Activated CD4-positive, CD25-positive, alpha-beta regulatory T cell treated with anti-CD3 and anti-CD28 coated beads, Interleukin-2, amount 50 U/mL, for 24 hours (primary cell): ENCODE measurements around the gene HEXIM1.

Source experiments
- ATAC-seq, 2 donors: fragments of 150-1000 bp; cut with Tn5 transposase; one replicate each; pipeline ENCODE4 v1.10.0; 2021; ENCODE audit warnings: mild to moderate bottlenecking in 1 of 2, moderate library complexity in 1 of 2

Gene HEXIM1

GRCh38 chr17:45147581-45148182, 593 bp upstream of the HEXIM1 start:
- peak; percentile 42 to 49 for ATAC-seq

- peak; percentile 17 to 33 for ATAC-seq
These were observed 878 bp downstream of the HEXIM1 start for GRCh38 chr17:45149037-45149668.

DNA sequence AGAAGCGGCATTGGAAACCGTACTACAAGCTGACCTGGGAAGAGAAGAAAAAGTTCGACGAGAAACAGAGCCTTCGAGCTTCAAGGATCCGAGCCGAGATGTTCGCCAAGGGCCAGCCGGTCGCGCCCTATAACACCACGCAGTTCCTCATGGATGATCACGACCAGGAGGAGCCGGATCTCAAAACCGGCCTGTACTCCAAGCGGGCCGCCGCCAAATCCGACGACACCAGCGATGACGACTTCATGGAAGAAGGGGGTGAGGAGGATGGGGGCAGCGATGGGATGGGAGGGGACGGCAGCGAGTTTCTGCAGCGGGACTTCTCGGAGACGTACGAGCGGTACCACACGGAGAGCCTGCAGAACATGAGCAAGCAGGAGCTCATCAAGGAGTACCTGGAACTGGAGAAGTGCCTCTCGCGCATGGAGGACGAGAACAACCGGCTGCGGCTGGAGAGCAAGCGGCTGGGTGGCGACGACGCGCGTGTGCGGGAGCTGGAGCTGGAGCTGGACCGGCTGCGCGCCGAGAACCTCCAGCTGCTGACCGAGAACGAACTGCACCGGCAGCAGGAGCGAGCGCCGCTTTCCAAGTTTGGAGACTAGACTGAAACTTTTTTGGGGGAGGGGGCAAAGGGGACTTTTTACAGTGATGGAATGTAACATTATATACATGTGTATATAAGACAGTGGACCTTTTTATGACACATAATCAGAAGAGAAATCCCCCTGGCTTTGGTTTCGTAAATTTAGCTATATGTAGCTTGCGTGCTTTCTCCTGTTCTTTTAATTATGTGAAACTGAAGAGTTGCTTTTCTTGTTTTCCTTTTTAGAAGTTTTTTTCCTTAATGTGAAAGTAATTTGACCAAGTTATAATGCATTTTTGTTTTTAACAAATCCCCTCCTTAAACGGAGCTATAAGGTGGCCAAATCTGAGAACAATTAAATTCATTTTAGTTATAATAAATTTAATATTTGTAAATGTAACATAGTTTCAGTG, 1.7 kb downstream of the HEXIM1 start:
- no peak for ATAC-seq

- no peak for ATAC-seq
These were observed 2.9 kb downstream of the HEXIM1 start for GRCh38 chr17:45150911-45151809.

DNA sequence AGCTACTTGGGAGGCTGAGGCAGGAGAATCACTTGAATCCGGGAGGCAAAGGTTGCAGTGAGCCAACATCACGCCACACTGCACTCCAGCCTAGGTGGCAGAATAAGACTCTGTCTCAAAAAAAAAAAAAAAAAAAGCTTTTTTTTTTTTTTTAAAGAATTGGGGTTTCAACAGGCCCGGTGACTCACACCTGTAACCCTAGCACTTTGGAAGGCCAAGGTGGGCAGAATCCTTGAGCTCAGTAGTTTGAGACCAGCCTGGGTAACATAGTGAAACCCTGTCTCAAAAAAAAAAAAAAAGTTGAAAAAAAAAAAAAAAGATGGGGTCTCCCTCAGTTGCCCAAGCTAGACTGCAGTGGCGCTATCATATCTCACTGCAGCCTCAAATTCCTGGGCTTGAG, 6.8 kb downstream of the HEXIM1 start:
- peak in 1 of 2 donors; percentile 32 for ATAC-seq

DNA sequence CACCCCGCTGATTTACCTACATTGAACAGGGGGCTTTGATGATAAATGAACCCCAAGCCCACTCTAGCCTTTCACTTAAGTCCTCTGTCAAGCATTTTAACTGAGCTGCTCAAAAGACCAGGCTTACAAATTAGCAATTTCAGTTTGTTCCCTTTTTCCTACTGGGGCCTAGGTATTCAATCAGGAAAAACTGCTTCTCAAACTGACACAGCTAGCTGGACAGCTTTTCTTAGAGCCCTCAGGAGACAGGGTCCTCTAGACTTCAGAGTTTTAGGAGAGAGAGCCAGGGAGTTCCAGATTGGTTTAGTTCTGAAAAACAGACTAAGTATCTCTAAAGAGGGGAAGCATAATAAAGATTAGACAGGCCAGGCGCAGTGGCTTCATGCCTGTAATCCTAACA, 7.2 kb downstream of the HEXIM1 start:
- ATAC-seq, result no peak

- no peak for ATAC-seq
These were observed 8.0 kb downstream of the HEXIM1 start for GRCh38 chr17:45156242-45156641.

- ATAC-seq, result peak; percentile 11 to 27
These were observed 12.4 kb downstream of the HEXIM1 start for GRCh38 chr17:45160447-45161287.

DNA sequence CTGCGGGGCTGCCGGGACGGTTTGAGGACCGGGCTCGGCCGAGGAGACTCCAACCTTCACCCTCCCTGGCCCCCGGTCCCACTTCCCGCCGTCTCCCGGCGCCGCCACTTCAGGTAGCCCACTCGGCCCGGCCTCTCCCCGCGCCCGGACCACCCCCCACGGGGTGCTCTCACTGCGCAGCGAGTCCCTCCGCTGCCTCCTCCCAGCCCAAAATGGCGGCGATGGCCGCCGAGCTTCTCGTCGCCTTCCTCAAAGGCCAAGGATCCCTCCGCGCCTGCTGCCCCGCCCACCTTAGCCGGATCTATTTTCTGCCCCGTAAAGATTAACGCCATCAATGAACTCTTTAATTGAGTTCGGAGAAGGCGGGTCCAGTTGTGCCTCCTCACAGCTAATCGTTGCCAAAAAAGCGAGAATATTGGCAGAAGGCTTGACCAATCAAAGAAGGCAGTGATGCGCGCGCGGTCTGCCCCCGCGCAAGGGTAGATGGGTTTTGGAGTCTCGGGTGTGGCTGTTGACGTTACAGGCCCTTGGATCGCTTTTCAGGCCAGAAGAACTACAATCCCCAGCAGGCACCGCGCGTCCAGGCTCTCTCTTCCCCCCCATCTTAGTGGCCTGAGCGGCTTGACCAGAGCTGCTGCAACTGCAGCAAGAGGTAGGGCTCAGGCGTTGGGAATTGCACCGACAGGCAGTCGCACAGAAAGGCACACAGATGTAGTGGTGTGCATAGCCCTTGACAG, 13.2 kb downstream of the HEXIM1 start, which contains the start of gene HEXIM2:
TSS of gene HEXIM2 (plus strand) at position 588 of the 737 bp plus-strand sequence. CDS start 919 bp downstream, outside the sequence.
- ATAC-seq, result peak; percentile 95 to 97

DNA sequence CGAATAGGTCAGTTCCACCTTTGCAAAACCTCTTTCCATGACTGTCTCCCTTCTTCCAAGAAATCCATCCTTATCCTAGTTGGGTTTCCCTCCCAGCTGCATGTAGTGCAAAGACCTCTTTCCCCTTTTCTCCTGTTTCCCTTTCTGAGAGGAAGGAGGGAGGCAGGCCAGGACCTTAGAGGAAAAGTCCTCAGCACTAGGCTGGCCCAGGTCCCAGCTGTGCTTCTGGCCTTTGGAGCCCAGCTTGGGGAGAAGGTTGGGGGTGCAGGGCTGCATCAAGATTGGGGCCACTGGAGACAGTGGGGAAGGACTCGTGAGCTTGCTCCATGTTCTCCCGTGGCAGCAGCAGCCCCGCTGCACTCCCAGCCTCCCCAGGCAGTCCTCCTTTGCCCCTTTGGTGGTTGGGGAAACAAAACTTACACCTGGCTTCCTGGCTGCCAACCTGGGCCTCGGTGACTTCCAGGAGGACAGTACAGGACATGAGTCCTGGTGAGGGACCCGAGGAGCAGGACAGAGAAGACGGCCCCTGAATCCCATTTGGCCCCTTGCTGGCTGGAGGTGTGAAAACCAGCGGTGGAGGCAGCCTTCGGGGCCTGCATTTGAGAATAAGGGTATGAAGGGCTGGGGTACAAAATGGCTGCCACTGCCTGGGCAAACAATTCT, 13.9 kb downstream of the HEXIM1 start:
- no peak for ATAC-seq

- ATAC-seq, result no peak
These were observed 16.5 kb downstream of the HEXIM1 start for GRCh38 chr17:45164734-45165269.

- no peak for ATAC-seq
These were observed 20.9 kb downstream of the HEXIM1 start for GRCh38 chr17:45168991-45169752.

GRCh38 chr17:45170280-45170930, 22.1 kb downstream of the HEXIM1 start:
- ATAC-seq, result no peak

DNA sequence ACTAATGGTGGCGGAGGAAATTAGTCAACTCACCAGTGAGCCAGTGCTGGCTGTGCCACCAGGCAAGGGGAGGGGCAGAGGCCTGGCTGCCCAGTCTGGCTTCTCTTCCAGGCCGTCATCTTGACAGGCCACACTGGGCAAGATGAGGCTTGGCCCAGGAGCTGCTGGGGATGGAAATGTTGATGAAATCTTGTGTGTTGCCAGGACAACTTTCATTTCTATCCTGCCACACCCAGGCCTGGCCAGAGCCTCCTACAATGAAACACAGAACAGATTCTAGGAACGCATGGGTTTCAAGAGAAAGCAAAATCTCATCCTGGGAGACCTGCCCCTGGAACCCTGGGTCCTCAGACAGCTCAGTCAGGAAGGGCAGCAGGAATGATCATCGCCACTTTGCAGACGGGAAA, 22.7 kb downstream of the HEXIM1 start:
- ATAC-seq, result no peak

DNA sequence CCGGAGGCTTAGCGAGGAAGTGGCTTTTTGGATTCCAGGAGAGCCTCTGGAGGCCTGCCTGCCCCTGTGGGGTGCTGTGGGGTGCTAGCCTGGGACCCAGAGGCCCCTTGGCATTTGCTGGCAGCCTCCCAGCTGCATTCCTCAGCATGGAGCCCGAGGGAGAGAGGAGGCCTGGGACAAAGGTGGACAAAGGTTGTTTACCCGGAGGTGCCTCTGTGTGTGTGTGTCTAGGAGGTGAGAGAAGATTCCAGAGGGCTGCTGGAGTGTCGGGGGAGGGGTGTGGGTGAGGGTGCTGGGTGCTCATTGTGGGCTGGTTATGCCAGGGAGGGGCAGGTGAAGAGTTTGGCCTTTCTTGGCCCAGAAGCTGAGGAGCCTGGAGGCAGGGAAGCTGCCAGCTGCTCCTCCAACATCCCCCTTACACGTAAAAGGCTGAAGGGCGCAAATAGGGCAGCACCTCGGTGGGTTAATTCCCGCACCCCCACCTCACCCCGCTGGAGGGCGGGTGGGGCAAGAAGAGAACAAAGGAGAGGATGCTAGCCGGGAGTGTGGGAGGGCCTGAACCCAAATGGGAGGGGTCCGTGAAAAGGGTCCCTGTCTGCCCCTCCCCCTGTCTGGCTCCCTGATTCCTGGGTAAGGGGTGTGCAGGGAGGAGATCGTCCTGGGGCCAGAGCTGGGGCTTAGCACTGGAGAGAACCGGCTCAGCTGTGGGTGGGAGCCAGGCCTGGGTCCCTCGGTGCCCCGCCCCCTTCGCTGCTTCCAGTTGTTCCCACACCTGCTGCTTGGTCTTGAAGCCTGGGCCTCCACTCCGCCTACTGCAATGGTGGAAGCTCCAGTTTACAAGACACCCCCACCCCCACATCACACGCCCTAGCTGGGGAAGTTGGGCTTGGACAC, 23.3 kb downstream of the HEXIM1 start:
- ATAC-seq, result no peak

DNA sequence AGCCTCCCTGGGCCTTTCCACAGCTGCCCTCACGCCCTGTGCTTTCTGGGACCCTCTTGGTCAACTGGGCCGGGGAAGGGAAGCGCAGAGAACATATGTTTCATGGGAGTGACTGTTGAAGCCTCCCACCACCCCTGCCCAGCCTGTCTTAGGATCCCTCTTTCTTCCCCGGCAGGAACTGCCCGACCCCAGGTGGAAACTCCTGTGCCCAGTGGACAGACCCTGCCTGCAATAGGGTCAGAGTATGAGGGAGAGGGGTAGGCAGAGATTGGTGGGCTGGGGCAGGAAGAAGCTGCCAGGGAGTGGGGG, 23.9 kb downstream of the HEXIM1 start:
- ATAC-seq, result no peak

- peak; percentile 79 to 81 for ATAC-seq
These were observed 24.4 kb downstream of the HEXIM1 start for GRCh38 chr17:45172541-45173286.
